ENCODE data around the gene GPR108. TPM values are rescaled to one million over a fixed set of nuclear protein-coding genes. Genes with fewer than 3 reads are reported as not detected.
"Not testable (repeated sequence)": the region's sequence is repeated elsewhere in the genome, so short reads cannot be mapped to it uniquely, and the experiment has no call there.

The GPR108 gene
- total RNA-seq, 3 donors from 2014 or later = 60.4 to 86.3 (median 78.6) TPM

DNA sequence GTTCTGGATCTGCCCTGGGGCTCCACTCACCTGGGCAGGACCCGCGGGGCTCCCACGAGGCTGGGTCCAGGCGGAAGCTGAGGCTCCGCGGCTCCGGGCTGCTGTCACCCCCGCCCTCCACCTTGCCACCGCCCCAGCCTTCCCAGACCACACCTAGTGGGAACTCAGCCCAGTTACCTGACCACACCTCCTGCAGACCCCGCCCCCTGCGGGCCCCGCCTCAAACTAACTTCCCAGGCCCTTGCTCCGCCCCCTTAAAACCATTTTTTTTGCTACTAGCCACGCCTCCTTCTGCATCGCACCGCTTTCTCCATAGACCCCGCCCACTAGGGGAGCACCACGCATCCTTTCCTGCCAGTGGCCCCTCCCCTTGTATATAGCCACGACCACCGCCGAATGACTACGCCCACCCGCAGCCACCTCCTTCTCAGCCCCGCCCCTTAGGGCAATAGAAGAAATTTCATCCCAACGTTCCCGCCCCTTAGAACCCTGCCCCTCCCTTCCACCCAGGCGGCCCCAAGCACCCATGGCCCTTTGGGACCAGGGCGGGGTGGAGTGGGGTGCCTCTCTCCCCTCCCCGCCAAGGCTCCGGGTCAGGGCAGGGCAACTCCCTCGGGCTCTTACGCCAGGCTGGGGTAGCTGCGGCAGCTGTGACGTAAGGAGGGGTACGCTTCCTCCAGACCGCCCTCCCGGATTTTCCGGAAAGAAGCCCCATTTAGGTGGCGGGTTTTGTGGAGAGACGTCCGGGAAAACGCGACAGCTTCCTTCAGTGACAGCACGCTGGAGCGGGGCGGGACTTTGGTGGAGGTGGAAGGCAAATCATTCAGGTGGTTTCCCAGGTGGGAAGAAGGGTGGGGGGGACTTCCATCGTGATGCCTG lies 30.2 kb upstream of the GPR108 start, which contains the start of gene SH2D3A:
Gene SH2D3A, minus strand, starts transcription at position 79 of the 879 bp plus-strand sequence. CDS start 3,687 bp downstream, outside the sequence.
- Mint-ChIP-seq H3K36me3 (ENCODE audit: insufficient read depth) (no peaks in the 10 kb centered on the region), H3K27me3 (ENCODE audit: low read depth) (no peaks in the 10 kb centered on the region), H3K4me3 (peak within 1 kb of the TSS; percentile 85), H3K4me1 (ENCODE audit: low read depth) (peaks cover 42% of the 10 kb centered on the region), H3K9me3 (no peaks in the 10 kb centered on the region)
- DNase-seq = peak; percentile 97
- ATAC-seq = peak; percentile 73 to 79

GRCh38 chr19:6767081-6767356 lies 29.6 kb upstream of the GPR108 start:
- ATAC-seq (peak; percentile 32 to 51), DNase-seq (no peak)
- Mint-ChIP-seq H3K9me3 (no peaks in the 10 kb centered on the region), H3K4me3 (peak overlapping the region; percentile 85), H3K27me3 (ENCODE audit: low read depth) (no peaks in the 10 kb centered on the region), H3K36me3 (ENCODE audit: insufficient read depth) (no peaks in the 10 kb centered on the region), H3K4me1 (ENCODE audit: low read depth) (peaks cover 38% of the 10 kb centered on the region)

GRCh38 chr19:6766357-6767080 lies 29.1 kb upstream of the GPR108 start:
- ATAC-seq (no peak), DNase-seq (no peak)
- Mint-ChIP-seq H3K27me3 (ENCODE audit: low read depth) (no peaks in the 10 kb centered on the region), H3K4me1 (ENCODE audit: low read depth) (peaks cover 33% of the 10 kb centered on the region), H3K4me3 (peak overlapping the region; percentile 85), H3K36me3 (ENCODE audit: insufficient read depth) (no peaks in the 10 kb centered on the region), H3K9me3 (no peaks in the 10 kb centered on the region)

- H3K36me3 Mint-ChIP-seq (ENCODE audit: insufficient read depth) = no peaks in the 10 kb centered on the region
- H3K9me3 Mint-ChIP-seq = no peaks in the 10 kb centered on the region
- H3K4me1 Mint-ChIP-seq (ENCODE audit: low read depth) = peaks cover 32% of the 10 kb centered on the region
- ATAC-seq (no peak), DNase-seq (no peak)
- H3K4me3 Mint-ChIP-seq = peak overlapping the region; percentile 85
- H3K27me3 Mint-ChIP-seq (ENCODE audit: low read depth) = no peaks in the 10 kb centered on the region
These were observed 28.5 kb upstream of the GPR108 start for GRCh38 chr19:6765738-6766356.

GRCh38 chr19:6762253-6762797 lies 24.9 kb upstream of the GPR108 start:
- ATAC-seq; DNase-seq; H3K9me3 Mint-ChIP-seq; H3K36me3 Mint-ChIP-seq (ENCODE audit: insufficient read depth); H3K4me3 Mint-ChIP-seq; H3K27me3 Mint-ChIP-seq (ENCODE audit: low read depth): not testable (repeated sequence)
- H3K4me1 Mint-ChIP-seq (ENCODE audit: low read depth) = peaks cover 26% of the 10 kb centered on the region

GRCh38 chr19:6761053-6761676 lies 23.8 kb upstream of the GPR108 start:
- DNase-seq = no peak
- no peaks in the 10 kb centered on the region for H3K27me3 Mint-ChIP-seq (ENCODE audit: low read depth)
- H3K9me3 Mint-ChIP-seq = no peaks in the 10 kb centered on the region
- H3K36me3 Mint-ChIP-seq (ENCODE audit: insufficient read depth) = peaks cover 9% of the 10 kb centered on the region
- H3K4me3 Mint-ChIP-seq = no peak overlapping the region
- H3K4me1 Mint-ChIP-seq (ENCODE audit: low read depth) = peaks cover 17% of the 10 kb centered on the region
- peak in 1 of 2 donors; percentile 53 for ATAC-seq

DNA sequence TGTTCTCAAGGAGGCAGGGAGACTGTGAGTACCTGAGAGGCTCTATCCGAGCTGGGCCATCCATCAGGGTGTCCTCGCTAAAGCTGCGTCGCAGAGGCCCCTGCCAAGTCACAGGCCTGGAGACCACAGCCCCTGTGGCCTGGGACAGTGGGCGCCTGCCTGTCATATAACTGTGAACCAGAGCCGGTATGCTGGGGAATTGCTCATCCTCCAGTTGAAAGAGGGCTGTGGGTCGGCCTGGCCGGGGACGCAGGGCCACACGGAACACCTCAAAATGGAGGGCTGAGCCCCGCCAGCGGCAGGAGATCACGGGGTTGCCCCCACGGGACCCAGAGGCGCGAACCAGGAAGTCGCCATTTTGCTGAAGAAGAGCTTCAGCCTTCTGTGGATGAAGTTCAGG lies 23.2 kb upstream of the GPR108 start:
- Mint-ChIP-seq H3K36me3 (ENCODE audit: insufficient read depth) (peaks cover 9% of the 10 kb centered on the region), H3K4me3 (no peak overlapping the region), H3K27me3 (ENCODE audit: low read depth) (no peaks in the 10 kb centered on the region)

GRCh38 chr19:6754653-6755463 lies 17.5 kb upstream of the GPR108 start:
- ATAC-seq (no peak), DNase-seq (no peak)
- Mint-ChIP-seq H3K9me3 (no peaks in the 10 kb centered on the region), H3K4me3 (no peak overlapping the region), H3K4me1 (ENCODE audit: low read depth) (peaks cover 13% of the 10 kb centered on the region), H3K27me3 (ENCODE audit: low read depth) (no peaks in the 10 kb centered on the region), H3K36me3 (ENCODE audit: insufficient read depth) (peaks cover 18% of the 10 kb centered on the region)

More for the DNA sequence above, 23.2 kb upstream of the GPR108 start:
- DNase-seq (no peak), ATAC-seq (no peak)
- Mint-ChIP-seq H3K4me1 (ENCODE audit: low read depth) (peaks cover 12% of the 10 kb centered on the region), H3K9me3 (no peaks in the 10 kb centered on the region)

DNA sequence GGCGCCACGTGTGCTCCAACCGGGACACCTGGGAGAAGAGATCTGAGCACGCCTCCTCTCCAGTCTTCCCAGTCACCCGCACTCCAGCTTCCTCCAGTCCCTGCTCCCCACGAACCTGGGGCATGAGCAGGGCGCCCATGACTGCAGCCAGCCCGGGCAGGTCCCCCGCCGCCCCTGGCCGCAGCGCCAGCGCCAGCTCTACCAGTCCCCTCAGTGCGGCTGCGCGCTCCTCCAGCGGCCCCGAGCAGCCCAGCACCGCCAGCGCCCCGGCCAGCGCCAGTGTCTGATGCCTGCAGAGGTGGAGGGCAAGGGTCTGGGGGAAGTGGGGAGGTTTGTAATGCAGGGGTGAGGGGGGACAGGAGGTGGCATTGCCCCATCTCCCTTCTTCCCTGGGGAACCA lies 16.8 kb upstream of the GPR108 start:
- Mint-ChIP-seq H3K4me3 (no peak overlapping the region), H3K36me3 (ENCODE audit: insufficient read depth) (peaks cover 23% of the 10 kb centered on the region), H3K9me3 (no peaks in the 10 kb centered on the region), H3K27me3 (ENCODE audit: low read depth) (no peaks in the 10 kb centered on the region), H3K4me1 (ENCODE audit: low read depth) (peaks cover 13% of the 10 kb centered on the region)
- ATAC-seq (no peak), DNase-seq (no peak)

- H3K4me1 Mint-ChIP-seq (ENCODE audit: low read depth) = peaks cover 12% of the 10 kb centered on the region
These were observed 16.0 kb upstream of the GPR108 start for GRCh38 chr19:6753178-6754031.

DNA sequence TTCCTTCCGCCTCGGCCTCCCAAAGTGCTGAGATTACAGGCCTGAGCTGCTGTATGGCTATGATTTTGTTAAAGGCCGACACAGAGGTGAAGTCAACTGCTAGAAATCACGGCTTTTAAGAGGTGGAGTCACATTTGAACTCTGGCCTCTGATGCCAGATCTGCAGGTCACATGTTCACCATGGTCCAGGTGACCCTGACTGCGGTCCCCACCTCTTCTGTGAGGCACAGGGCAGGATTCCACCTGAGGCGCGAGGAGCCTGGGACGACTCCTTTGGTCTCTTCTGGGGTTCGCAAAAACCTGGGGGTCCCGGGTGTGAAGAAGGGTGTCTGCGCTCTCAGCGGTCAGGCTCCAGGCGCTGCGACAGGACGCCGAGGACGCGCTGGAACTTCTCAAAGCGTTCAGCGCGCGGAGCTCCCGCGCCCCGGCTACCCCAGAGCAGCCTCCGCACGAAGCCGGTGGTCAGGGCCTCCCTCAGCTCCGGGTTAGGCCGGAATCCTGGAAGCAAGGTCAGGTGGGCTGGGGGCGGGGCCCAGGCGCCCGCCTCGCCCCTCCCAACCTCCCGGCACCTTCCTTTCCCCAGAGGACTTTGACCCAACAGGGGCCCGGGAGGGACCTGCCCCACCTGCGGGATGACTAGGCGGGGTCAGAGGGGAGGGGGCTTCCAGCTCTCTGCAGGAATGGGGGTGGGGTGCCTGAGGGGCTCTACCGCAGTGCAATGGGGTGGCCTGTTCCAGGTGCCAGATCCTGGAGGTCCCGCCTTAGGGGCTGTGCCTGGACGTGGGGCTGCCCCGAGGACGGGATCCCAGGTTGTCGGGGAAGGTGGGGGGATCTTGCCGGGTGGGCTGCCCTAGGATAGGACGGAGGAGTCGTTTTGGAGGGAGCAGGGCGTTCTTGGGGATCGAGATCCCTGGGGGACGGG lies 15.1 kb upstream of the GPR108 start:
- ATAC-seq (no peak), DNase-seq (no peak)
- H3K4me3 Mint-ChIP-seq = peak overlapping the region; percentile 69
- H3K4me1 Mint-ChIP-seq (ENCODE audit: low read depth) = peaks cover 10% of the 10 kb centered on the region
- no peaks in the 10 kb centered on the region for H3K9me3 Mint-ChIP-seq
- no peaks in the 10 kb centered on the region for H3K27me3 Mint-ChIP-seq (ENCODE audit: low read depth)
- H3K36me3 Mint-ChIP-seq (ENCODE audit: insufficient read depth) = peaks cover 24% of the 10 kb centered on the region

More at GRCh38 chr19:6753178-6754031, 16.0 kb upstream of the GPR108 start:
- peak overlapping the region; percentile 69 for H3K4me3 Mint-ChIP-seq
- H3K36me3 Mint-ChIP-seq (ENCODE audit: insufficient read depth) = peaks cover 22% of the 10 kb centered on the region
- H3K9me3 Mint-ChIP-seq = no peaks in the 10 kb centered on the region
- H3K27me3 Mint-ChIP-seq (ENCODE audit: low read depth) = no peaks in the 10 kb centered on the region
- ATAC-seq (peak; percentile 92 to 93), DNase-seq (peak; percentile 61)

- peaks cover 9% of the 10 kb centered on the region for H3K4me1 Mint-ChIP-seq (ENCODE audit: low read depth)
- H3K4me3 Mint-ChIP-seq = no peak overlapping the region
- no peak for ATAC-seq
- peaks cover 31% of the 10 kb centered on the region for H3K36me3 Mint-ChIP-seq (ENCODE audit: insufficient read depth)
- no peaks in the 10 kb centered on the region for H3K9me3 Mint-ChIP-seq
- DNase-seq = no peak
- H3K27me3 Mint-ChIP-seq (ENCODE audit: low read depth) = no peaks in the 10 kb centered on the region
These were observed 13.8 kb upstream of the GPR108 start for GRCh38 chr19:6751189-6751588.
